Measurements from ENCODE around the gene SAP30. TPM values are rescaled to one million over a fixed set of nuclear protein-coding genes. Genes with fewer than 3 reads are reported as not detected.

Gene SAP30
- total and polyA plus RNA-seq, 2 of the 4 experiments (the other 2 are of a cell fraction): 3.8 to 11.7 TPM

- Histone ChIP-seq H3K9me3 (ENCODE audit: control insufficient read depth, insufficient read depth, low read length) (no peaks in the 10 kb centered on the region), H3K4me1 (ENCODE audit: control insufficient read depth, insufficient read depth, low read length) (peaks cover 2% of the 10 kb centered on the region; the same call in 1 of the 2 replicates), H3K79me1 (ENCODE audit: low read depth in 1 of 2, low read length in 2 of 2) (no peaks in the 10 kb centered on the region), H4K91ac (ENCODE audit: insufficient read depth, low read depth, low read length) (no peak overlapping the region), H3K23ac (ENCODE audit: low read depth, low read length) (no peak overlapping the region), H4K5ac (ENCODE audit: low read depth, low read length) (no peak overlapping the region), H3K4me2 (ENCODE audit: low read depth, low read length) (peak overlapping the region; percentile 27; the same call in 1 of the 2 replicates), H2AFZ (replicated peaks; ENCODE audit: low read length, poor library complexity) (no peak overlapping the region), H3K27me3 (ENCODE audit: control insufficient read depth, insufficient read depth, low read length) (no peaks in the 10 kb centered on the region), H2AK5ac (ENCODE audit: low read depth, low read length) (no peak overlapping the region), H3K36me3 (ENCODE audit: control insufficient read depth, insufficient read depth, low read length) (no peaks in the 10 kb centered on the region), H3K56ac (ENCODE audit: extremely low read depth, insufficient read depth, low read length) (no peak overlapping the region), H2BK20ac (ENCODE audit: low read depth, low read length) (0 out of 2 replicates have a peak overlapping the region, but pooled peaks have one; percentile 21), H3K27ac (ENCODE audit: insufficient read depth, low read length) (no peak overlapping the region), H3K4ac (ENCODE audit: low read depth, low read length) (no peak overlapping the region), H4K20me1 (ENCODE audit: insufficient read depth, low read length) (no peaks in the 10 kb centered on the region), H2BK120ac (ENCODE audit: low read depth, low read length) (0 out of 2 replicates have a peak overlapping the region, but pooled peaks have one; percentile 11), H3K18ac (ENCODE audit: low read depth, low read length) (no peak overlapping the region), H3K4me3 (ENCODE audit: insufficient read depth, low read depth, low read length) (no peak overlapping the region), H2AK9ac (replicated peaks; ENCODE audit: low read depth, low read length, poor library complexity) (no peak overlapping the region), H2BK5ac (ENCODE audit: low read depth, low read length, poor library complexity, severe bottlenecking) (no peak overlapping the region), H3K14ac (replicated peaks; ENCODE audit: low read depth, low read length) (no peak overlapping the region), H4K8ac (ENCODE audit: low read depth in 2 of 2, low read length in 2 of 2) (no peak overlapping the region), H2BK15ac (ENCODE audit: low read depth, low read length) (no peak overlapping the region), H3K9ac (ENCODE audit: low read depth, low read length) (peak overlapping the region; percentile 37; the same call in 1 of the 2 replicates), H3K9me1 (ENCODE audit: insufficient read depth, low read length) (no peaks in the 10 kb centered on the region)
- TF ChIP-seq CEBPB (IDR thresholded peaks at IDR 0.05; ENCODE audit: low read depth, low read length) (no peak), MAFK (IDR thresholded peaks at IDR 0.05; ENCODE audit: low read depth, low read length) (no peak)
- BruUV-seq (replicated peaks): no TSS peak
- dilution Hi-C loops (cut with HindIII; ENCODE audit: low sequenced_read_pairs, unreplicated experiment): no loop called here
- intact Hi-C loops (cut with micrococcal nuclease): no loop called here
- no peak for DNase-seq
- in situ Hi-C loops (cut with MboI; ENCODE audit: low sequenced_read_pairs): no loop called here
- CTCF ChIA-PET: interaction anchor here (2.2 kb wide), 1 partner anchor 28 kb away, joined by 5 read pairs; no protein-coding TSS in a partner anchor
- no CpG with 5 or more reads among the region's 2 CpGs for WGBS, 2 experiments (ENCODE audit: extremely low coverage in 2 of 2, insufficient read length in 1 of 2)
- POLR2A ChIA-PET (ENCODE audit: unreplicated experiment): interaction anchor here (0.7 to 1.6 kb wide), 2 partner anchors 11 to 19 kb away, joined by 4 read pairs; partner anchors contain the start of gene HMGB2
- peak; percentile 14 for ATAC-seq (ENCODE audit: low read depth)
Observed at GRCh38 chr4:173345648-173346047, 25.1 kb upstream of the SAP30 start.
